ENCODE measurements around the gene FAM107B.
"Not testable (repeated sequence)": the region's sequence is repeated elsewhere in the genome, so short reads cannot be mapped to it uniquely, and the experiment has no call there.

FAM107B gene

GRCh38 chr10:14601326-14601725, 173.4 kb downstream of the FAM107B start:
- no peak for DNase-seq (ENCODE audit: low read depth)

- no peak for DNase-seq (ENCODE audit: low read depth)
Observed at GRCh38 chr10:14600065-14600464, 174.6 kb downstream of the FAM107B start.

GRCh38 chr10:14598809-14599764, 175.6 kb downstream of the FAM107B start:
- no peak for DNase-seq (ENCODE audit: low read depth)

GRCh38 chr10:14595526-14596182, 179.0 kb downstream of the FAM107B start:
- no peak for DNase-seq (ENCODE audit: low read depth)

GRCh38 chr10:14594878-14595525, 179.7 kb downstream of the FAM107B start:
- no peak for DNase-seq (ENCODE audit: low read depth)

- DNase-seq (ENCODE audit: low read depth): no peak
Observed at GRCh38 chr10:14593806-14594205, 180.9 kb downstream of the FAM107B start.

- no peak for DNase-seq (ENCODE audit: low read depth)
Observed at GRCh38 chr10:14592566-14592965, 182.1 kb downstream of the FAM107B start.

GRCh38 chr10:14592026-14592425, 182.7 kb downstream of the FAM107B start:
- no peak for DNase-seq (ENCODE audit: low read depth)

- not testable (repeated sequence) for DNase-seq (ENCODE audit: low read depth)
Observed at GRCh38 chr10:14588938-14589294, 185.8 kb downstream of the FAM107B start.

- peak; percentile 96 for DNase-seq (ENCODE audit: low read depth)
Observed at GRCh38 chr10:14588084-14588937, 186.4 kb downstream of the FAM107B start.

GRCh38 chr10:14587540-14588083, 187.1 kb downstream of the FAM107B start:
- DNase-seq (ENCODE audit: low read depth): no peak

GRCh38 chr10:14586901-14587300, 187.8 kb downstream of the FAM107B start:
- no peak for DNase-seq (ENCODE audit: low read depth)

GRCh38 chr10:14585287-14586193, 189.2 kb downstream of the FAM107B start:
- no peak for DNase-seq (ENCODE audit: low read depth)

- no peak for DNase-seq (ENCODE audit: low read depth)
Observed at GRCh38 chr10:14584661-14585060, 190.0 kb downstream of the FAM107B start.

- DNase-seq (ENCODE audit: low read depth): no peak
Observed at GRCh38 chr10:14583967-14584366, 190.7 kb downstream of the FAM107B start.

- no peak for DNase-seq (ENCODE audit: low read depth)
Observed at GRCh38 chr10:14583252-14583651, 191.4 kb downstream of the FAM107B start.

GRCh38 chr10:14581553-14582321, 193.0 kb downstream of the FAM107B start:
- no peak for DNase-seq (ENCODE audit: low read depth)

- no peak for DNase-seq (ENCODE audit: low read depth)
Observed at GRCh38 chr10:14580671-14581332, 193.9 kb downstream of the FAM107B start.

- DNase-seq (ENCODE audit: low read depth): peak; percentile 59
Observed at GRCh38 chr10:14579405-14579804, 195.3 kb downstream of the FAM107B start.
